IPS-11a (cell line): Measurements from ENCODE around the gene B4GALT3.

ENCODE experiments used
- H3K4me3 ChIP-seq: one replicate; pipeline ENCODE4 v1.5.1; 2013; ENCODE audit warnings: low read depth, low read length, control low read depth

The B4GALT3 gene

GRCh38 chr1:161131523-161132409, 45.5 kb downstream of the B4GALT3 start:
- peak overlapping the region; percentile 81 for H3K4me3 ChIP-seq

DNA sequence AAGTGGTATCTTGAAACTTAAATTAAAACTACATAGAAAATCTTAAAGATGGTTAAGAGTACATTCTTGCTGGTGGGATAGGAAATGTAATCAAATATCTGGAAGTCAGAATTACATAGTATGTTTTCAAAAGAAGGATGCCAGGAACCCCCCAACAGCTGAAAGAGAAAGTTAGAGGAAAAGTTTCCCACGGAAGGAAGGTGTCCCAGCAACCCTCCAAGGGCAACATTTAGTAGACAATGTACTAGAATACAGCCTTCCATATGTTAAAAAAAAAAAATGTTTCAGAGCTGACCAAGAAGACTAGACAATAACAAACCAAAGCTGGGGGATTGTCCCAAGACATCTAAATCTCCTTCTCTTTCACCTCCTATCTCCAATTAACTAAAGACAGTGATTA, 47.0 kb downstream of the B4GALT3 start:
- H3K4me3 ChIP-seq, result no peak overlapping the region

GRCh38 chr1:161128591-161129420, 48.5 kb downstream of the B4GALT3 start:
- H3K4me3 ChIP-seq, result no peak overlapping the region

- H3K4me3 ChIP-seq, result no peak overlapping the region
These were observed 49.7 kb downstream of the B4GALT3 start for GRCh38 chr1:161127649-161128048.

DNA sequence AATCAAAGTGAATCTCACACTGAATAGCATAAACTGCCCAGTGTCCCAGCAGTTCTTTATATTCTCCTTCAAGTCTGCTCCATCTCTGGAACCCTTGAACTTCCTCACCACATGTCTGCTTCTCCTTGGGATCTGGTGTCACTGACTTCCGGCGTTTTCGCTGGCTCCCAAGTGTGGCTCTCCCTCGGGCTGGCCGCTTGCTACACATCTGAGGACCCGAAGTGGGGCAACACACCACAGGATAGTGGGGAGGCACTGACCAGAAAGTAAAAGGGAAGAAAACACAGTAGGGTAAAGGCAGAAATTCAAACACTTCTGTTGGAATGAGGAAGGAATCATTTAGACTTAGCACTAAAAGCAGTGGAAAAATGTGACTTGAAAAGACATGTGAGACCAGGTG, 54.3 kb downstream of the B4GALT3 start:
- no peak overlapping the region for H3K4me3 ChIP-seq

DNA sequence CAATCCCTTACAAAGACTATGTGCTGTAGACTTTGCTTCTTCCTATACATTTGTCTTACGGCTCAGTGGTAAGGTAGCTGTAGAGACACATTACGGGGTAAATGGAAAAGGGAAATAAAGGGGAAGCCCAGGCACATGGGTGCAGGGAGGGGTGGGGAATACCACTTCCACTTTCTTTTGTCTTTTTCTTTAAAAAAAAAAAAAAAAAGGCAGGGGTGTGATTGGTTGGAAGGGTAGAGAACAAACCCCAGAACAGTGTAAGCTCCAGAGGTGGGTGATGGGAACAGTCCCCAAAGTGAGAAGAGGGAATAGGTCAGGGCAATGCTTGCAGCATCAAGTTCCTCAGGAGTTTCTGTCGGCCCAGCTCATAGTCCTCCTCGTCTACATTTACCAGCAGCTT, 55.5 kb downstream of the B4GALT3 start:
- H3K4me3 ChIP-seq, result no peak overlapping the region
